IPS DF 19.7 (cell line): ENCODE results near the gene GSE1.

ENCODE experiments used
- DNase-seq: peaks from one replicate; pipeline ENCODE4 v3.0.0-alpha.2; 2013; ENCODE audit warnings: low read depth, low spot score

The GSE1 gene

GRCh38 chr16:85573696-85574641, 39.2 kb upstream of the GSE1 start:
- no peak for DNase-seq

- DNase-seq: no peak
Measured at GRCh38 chr16:85574672-85575475, 38.2 kb upstream of the GSE1 start.

GRCh38 chr16:85575920-85576319, 37.2 kb upstream of the GSE1 start:
- no peak for DNase-seq

- no peak for DNase-seq
Measured at GRCh38 chr16:85576944-85577343, 36.2 kb upstream of the GSE1 start.

GRCh38 chr16:85577899-85578598, 35.1 kb upstream of the GSE1 start:
- DNase-seq: no peak

- no peak for DNase-seq
Measured at GRCh38 chr16:85578599-85578948, 34.5 kb upstream of the GSE1 start.

GRCh38 chr16:85579191-85579590, 33.9 kb upstream of the GSE1 start:
- peak; percentile 70 for DNase-seq

GRCh38 chr16:85579923-85580580, 33.1 kb upstream of the GSE1 start:
- no peak for DNase-seq

GRCh38 chr16:85580684-85581083, 32.4 kb upstream of the GSE1 start:
- no peak for DNase-seq

- DNase-seq: no peak
Measured at GRCh38 chr16:85582229-85582991, 30.7 kb upstream of the GSE1 start.

GRCh38 chr16:85583491-85584181, 29.5 kb upstream of the GSE1 start:
- no peak for DNase-seq

GRCh38 chr16:85584267-85584666, 28.9 kb upstream of the GSE1 start:
- DNase-seq: no peak

GRCh38 chr16:85584819-85585282, 28.3 kb upstream of the GSE1 start:
- no peak for DNase-seq

GRCh38 chr16:85585711-85586110, 27.4 kb upstream of the GSE1 start:
- no peak for DNase-seq

- DNase-seq: no peak
Measured at GRCh38 chr16:85586380-85587104, 26.6 kb upstream of the GSE1 start.

GRCh38 chr16:85587762-85588556, 25.2 kb upstream of the GSE1 start:
- DNase-seq: no peak

- no peak for DNase-seq
Measured at GRCh38 chr16:85588562-85589503, 24.3 kb upstream of the GSE1 start.
